CD4-positive, alpha-beta T cell treated with Interleukin-15 for 4 hours (primary cell): ENCODE measurements around the gene CDH11.

Source experiments
- DNase-seq: peaks from one replicate; pipeline ENCODE4 v3.0.0-alpha.2; 2020; ENCODE audit warnings: low spot score

The CDH11 gene

GRCh38 chr16:65117811-65118448 is 3.9 kb downstream of the CDH11 start:
- DNase-seq, result peak; percentile 26

- no peak for DNase-seq
Measured at GRCh38 chr16:65116818-65117430, 4.9 kb downstream of the CDH11 start.

- no peak for DNase-seq
Measured at GRCh38 chr16:65116216-65116615, 5.6 kb downstream of the CDH11 start.

GRCh38 chr16:65114527-65114926 is 7.3 kb downstream of the CDH11 start:
- DNase-seq, result no peak

- no peak for DNase-seq
Measured at GRCh38 chr16:65113441-65113840, 8.4 kb downstream of the CDH11 start.

GRCh38 chr16:65111306-65111705 is 10.6 kb downstream of the CDH11 start:
- no peak for DNase-seq

GRCh38 chr16:65106757-65107156 is 15.1 kb downstream of the CDH11 start:
- no peak for DNase-seq

- DNase-seq, result no peak
Measured at GRCh38 chr16:65105171-65105570, 16.7 kb downstream of the CDH11 start.

- DNase-seq, result no peak
Measured at GRCh38 chr16:65104471-65104870, 17.4 kb downstream of the CDH11 start.

GRCh38 chr16:65102326-65102725 is 19.5 kb downstream of the CDH11 start:
- no peak for DNase-seq

- no peak for DNase-seq
Measured at GRCh38 chr16:65101009-65101408, 20.9 kb downstream of the CDH11 start.

GRCh38 chr16:65099607-65100006 is 22.3 kb downstream of the CDH11 start:
- no peak for DNase-seq

GRCh38 chr16:65098916-65099315 is 22.9 kb downstream of the CDH11 start:
- no peak for DNase-seq

- DNase-seq, result no peak
Measured at GRCh38 chr16:65097296-65097695, 24.6 kb downstream of the CDH11 start.

- DNase-seq, result no peak
Measured at GRCh38 chr16:65095906-65096305, 26.0 kb downstream of the CDH11 start.

- DNase-seq, result no peak
Measured at GRCh38 chr16:65095090-65095728, 26.7 kb downstream of the CDH11 start.

GRCh38 chr16:65094009-65094408 is 27.9 kb downstream of the CDH11 start:
- DNase-seq, result no peak

- DNase-seq, result no peak
Measured at GRCh38 chr16:65083164-65083857, 38.6 kb downstream of the CDH11 start.

- DNase-seq, result no peak
Measured at GRCh38 chr16:65079549-65079948, 42.3 kb downstream of the CDH11 start.

- no peak for DNase-seq
Measured at GRCh38 chr16:65077181-65077580, 44.7 kb downstream of the CDH11 start.

GRCh38 chr16:65075877-65076276 is 46.0 kb downstream of the CDH11 start:
- no peak for DNase-seq

- no peak for DNase-seq
Measured at GRCh38 chr16:65071433-65072311, 50.2 kb downstream of the CDH11 start.
